Testis (tissue), 3 donors: ENCODE results near the gene PCP2. TPM values are rescaled to one million over a fixed set of nuclear protein-coding genes. Genes with fewer than 3 reads are reported as not detected.

Source experiments
- DNase-seq: peaks from one replicate; pipeline ENCODE4 v3.0.0-alpha.2; 2019
- H3K27ac ChIP-seq, 2 donors: fragments of 200-600 bp; sonication (generic); one replicate each; pipeline ENCODE4 v1.5.1; 2019
- H3K27me3 ChIP-seq: fragments of 200-600 bp; sonication (generic); one replicate; pipeline ENCODE4 v1.5.1; 2019
- H3K36me3 ChIP-seq: fragments of 200-600 bp; sonication (generic); one replicate; pipeline ENCODE4 v1.5.1; 2017; ENCODE audit warnings: low read depth; ENCODE audit errors: missing control alignments
- H3K4me1 ChIP-seq: fragments of 200-600 bp; sonication (generic); one replicate; pipeline ENCODE4 v1.5.1; 2019
- H3K4me3 ChIP-seq, 2 donors: fragments of 200-600 bp; sonication (generic); one replicate each; pipeline ENCODE4 v1.5.1; 2017 to 2019
- H3K9me3 ChIP-seq: fragments of 200-600 bp; sonication (generic); one replicate; pipeline ENCODE4 v1.5.1; 2017
- POLR2A ChIP-seq: fragments of 450-650 bp; IDR thresholded peaks from one replicate; pipeline ENCODE4 v1.6.1; 2017; ENCODE audit warnings: antibody characterized with exemption, mild to moderate bottlenecking, moderate library complexity
- WGBS, 2 donors: methylation state at CpG; one replicate each; pipeline ENCODE4 v1.1.5; 2018; 5-methylcytosine and 5-hydroxymethylcytosine counted together
- intact Hi-C: fragments of 100-400 bp; cut with DNase I; formaldehyde crosslinking; loops from one replicate; pipeline ENCODE4 v1.15.1; 2023; ENCODE audit warnings: low total_unique reads
- polyA plus RNA-seq: library from polyadenylated mRNA; stranded (reverse); fragments of 350-450 nt; fragmentation: Illumina TruSeq; extraction: RNeasy Lipid Tissue Mini Kit (QIAGEN cat#74804); gene quantifications from one replicate; pipeline ENCODE4 v1.2.3, GENCODE V29; 2014; ENCODE audit warnings: low read depth, low replicate concordance; ENCODE audit not compliant: insufficient read depth
- total RNA-seq, 2 donors: library from RNA; depleted of rRNA; stranded (reverse); fragments of >200 nt; gene quantifications; one replicate each; pipeline ENCODE4 v1.2.3, GENCODE V29; 2016
- TF ChIP-seq, protein P1 (sequence below), 3 experiments: fragments of 450-650 bp in 2 of 3; fragments of 200-600 bp in 1 of 3; sonication (generic) in 1 of 3; IDR thresholded peaks; one replicate each; pipeline ENCODE4 v1.5.1; 2016 to 2019; ENCODE audit warnings: antibody characterized with exemption in 3 of 3, mild to moderate bottlenecking in 2 of 3, moderate library complexity in 1 of 3

Gene PCP2
- total and polyA plus RNA-seq, 3 donors from 2014 or later = 38.2 to 164 (median 130) TPM

DNA sequence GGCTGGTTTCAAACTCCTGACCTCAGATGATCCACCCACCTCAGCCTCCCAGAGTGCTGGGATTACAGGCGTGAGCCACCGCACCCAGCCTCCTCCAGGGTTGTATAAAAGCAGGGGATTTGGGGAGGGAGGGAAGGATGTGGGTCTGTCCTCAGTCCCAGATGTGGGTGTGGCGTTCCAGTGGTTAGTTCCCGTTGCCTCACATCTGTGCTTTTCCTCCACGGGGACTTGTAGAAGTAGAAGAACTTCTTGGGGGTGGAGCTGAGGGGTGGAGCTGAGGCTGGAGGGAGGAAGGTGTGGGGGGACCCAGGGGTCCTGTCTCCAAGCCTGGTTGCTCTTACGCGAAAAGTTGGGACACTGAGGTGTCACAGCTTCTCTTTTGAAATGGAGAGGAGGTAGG lies 42.9 kb upstream of the PCP2 start:
- intact Hi-C loops = loop anchor here (10.0 kb wide), 1 partner anchor 112 kb away; no protein-coding TSS in a partner anchor
- H3K4me3 ChIP-seq = no peak overlapping the region
- H3K4me1 ChIP-seq = peaks cover 4% of the 10 kb centered on the region
- H3K36me3 ChIP-seq = no peaks in the 10 kb centered on the region
- H3K27me3 ChIP-seq = no peaks in the 10 kb centered on the region
- TF ChIP-seq POLR2A = no peak
- TF ChIP-seq, protein P1, sequence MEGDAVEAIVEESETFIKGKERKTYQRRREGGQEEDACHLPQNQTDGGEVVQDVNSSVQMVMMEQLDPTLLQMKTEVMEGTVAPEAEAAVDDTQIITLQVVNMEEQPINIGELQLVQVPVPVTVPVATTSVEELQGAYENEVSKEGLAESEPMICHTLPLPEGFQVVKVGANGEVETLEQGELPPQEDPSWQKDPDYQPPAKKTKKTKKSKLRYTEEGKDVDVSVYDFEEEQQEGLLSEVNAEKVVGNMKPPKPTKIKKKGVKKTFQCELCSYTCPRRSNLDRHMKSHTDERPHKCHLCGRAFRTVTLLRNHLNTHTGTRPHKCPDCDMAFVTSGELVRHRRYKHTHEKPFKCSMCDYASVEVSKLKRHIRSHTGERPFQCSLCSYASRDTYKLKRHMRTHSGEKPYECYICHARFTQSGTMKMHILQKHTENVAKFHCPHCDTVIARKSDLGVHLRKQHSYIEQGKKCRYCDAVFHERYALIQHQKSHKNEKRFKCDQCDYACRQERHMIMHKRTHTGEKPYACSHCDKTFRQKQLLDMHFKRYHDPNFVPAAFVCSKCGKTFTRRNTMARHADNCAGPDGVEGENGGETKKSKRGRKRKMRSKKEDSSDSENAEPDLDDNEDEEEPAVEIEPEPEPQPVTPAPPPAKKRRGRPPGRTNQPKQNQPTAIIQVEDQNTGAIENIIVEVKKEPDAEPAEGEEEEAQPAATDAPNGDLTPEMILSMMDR (IDR thresholded peaks at IDR 0.05) = no peak
- no peak overlapping the region for H3K27ac ChIP-seq
- DNase-seq = no peak
- no peaks in the 10 kb centered on the region for H3K9me3 ChIP-seq
- WGBS, 2 donors = 41 to 60% methylated on average over 7 of the region's 7 CpGs

DNA sequence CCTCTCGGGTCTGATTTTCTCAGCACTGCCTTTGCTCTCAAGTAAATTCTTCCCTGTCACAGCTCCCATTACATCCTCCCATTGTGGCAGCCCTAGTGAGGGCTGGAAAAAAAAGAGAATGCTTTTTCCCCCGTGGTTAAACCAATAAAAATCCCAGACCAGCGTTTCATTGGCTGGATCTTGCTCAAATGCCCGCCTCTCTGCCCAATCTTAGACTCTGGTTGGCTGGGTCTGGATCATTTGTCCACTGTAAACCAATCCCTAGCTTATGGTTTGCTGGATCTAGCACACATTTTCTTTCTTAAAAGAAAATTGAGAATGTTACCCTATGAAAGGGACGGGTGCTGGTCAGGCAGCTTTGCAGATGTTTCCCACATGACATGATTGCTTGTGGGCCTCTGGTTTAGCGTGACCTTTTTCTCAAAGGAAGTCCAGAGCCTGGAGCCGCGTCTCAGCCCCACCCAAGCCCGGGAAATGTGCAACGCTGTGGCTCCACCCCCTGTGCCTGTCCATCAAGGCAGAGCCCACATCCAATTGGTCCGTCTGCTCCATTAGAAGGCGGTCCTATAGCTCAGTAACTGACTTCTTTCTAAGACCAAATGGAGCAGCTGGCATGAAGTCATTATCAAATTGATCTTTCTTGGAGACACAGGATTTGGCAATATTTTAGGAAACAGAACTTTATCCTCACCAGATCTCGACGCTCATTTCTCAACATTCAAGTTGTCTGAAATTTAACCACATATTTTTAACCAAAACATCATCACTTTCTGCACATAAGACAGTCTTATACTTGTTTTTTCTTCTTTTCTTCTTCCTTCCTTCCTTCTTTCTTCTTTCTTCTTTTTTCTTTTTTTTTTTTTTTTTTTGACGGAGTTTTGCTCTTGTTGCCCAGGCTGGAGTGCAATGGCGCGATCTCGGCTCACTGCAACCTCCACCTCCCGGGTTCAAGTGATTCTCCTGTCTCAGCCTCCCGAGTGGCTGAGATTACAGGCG lies 40.8 kb upstream of the PCP2 start:
- Histone ChIP-seq H3K36me3 (no peaks in the 10 kb centered on the region), H3K27me3 (no peaks in the 10 kb centered on the region), H3K9me3 (no peaks in the 10 kb centered on the region), H3K27ac (no peak overlapping the region), H3K4me1 (no peaks in the 10 kb centered on the region), H3K4me3 (peak overlapping the region in 1 of 2 donors; percentile 6)
- intact Hi-C loops = loop anchor here (10.0 kb wide), 1 partner anchor 110 kb away; no protein-coding TSS in a partner anchor
- 45 to 50% methylated on average over 18 to 21 of the region's 21 CpGs for WGBS, 2 donors
- DNase-seq = peak; percentile 80
- no peak for TF ChIP-seq POLR2A
- TF ChIP-seq, protein P1 (IDR thresholded peaks at IDR 0.05) = no peak

GRCh38 chr19:7672522-7672921 lies 39.0 kb upstream of the PCP2 start:
- no peak overlapping the region for H3K27ac ChIP-seq
- no peak overlapping the region for H3K4me3 ChIP-seq
- no peaks in the 10 kb centered on the region for H3K9me3 ChIP-seq
- H3K27me3 ChIP-seq = no peaks in the 10 kb centered on the region
- intact Hi-C loops = loop anchor here (10.0 kb wide), 1 partner anchor 108 kb away; no protein-coding TSS in a partner anchor
- WGBS, 2 donors = 47 to 66% methylated on average over 9 of the region's 9 CpGs
- H3K36me3 ChIP-seq = no peaks in the 10 kb centered on the region
- no peak for DNase-seq
- no peaks in the 10 kb centered on the region for H3K4me1 ChIP-seq
- no peak for TF ChIP-seq POLR2A
- TF ChIP-seq, protein P1 (IDR thresholded peaks at IDR 0.05) = no peak

- intact Hi-C loops = loop anchor here (10.0 kb wide), 1 partner anchor 106 kb away; no protein-coding TSS in a partner anchor
- no peak overlapping the region for H3K27ac ChIP-seq
- no peak overlapping the region for H3K4me3 ChIP-seq
- no peaks in the 10 kb centered on the region for H3K9me3 ChIP-seq
- H3K36me3 ChIP-seq = no peaks in the 10 kb centered on the region
- DNase-seq = no peak
- TF ChIP-seq POLR2A = no peak
- TF ChIP-seq, protein P1 (IDR thresholded peaks at IDR 0.05) = no peak
- no peaks in the 10 kb centered on the region for H3K4me1 ChIP-seq
- H3K27me3 ChIP-seq = no peaks in the 10 kb centered on the region
- WGBS, 2 donors = 23 to 29% methylated on average over 8 to 9 of the region's 9 CpGs
These were observed 37.3 kb upstream of the PCP2 start for GRCh38 chr19:7670790-7671189.
